ENCODE measurements around the gene NABP1. TPM values are rescaled to one million over a fixed set of nuclear protein-coding genes. Genes with fewer than 3 reads are reported as not detected.

NABP1 gene
- polyA plus RNA-seq, 4 donors, result 14.4 to 142 (median 38.8) TPM

Other genes with a start within 250 kb of the NABP1 start
- 10 to 100 TPM in 2 of 4 donors, 1 to 10 TPM in 1, under 1 TPM in 1; 0.89 to 29.8 (median 10.0) TPM for gene CAVIN2, start 169.0 kb downstream of the NABP1 start, polyA plus RNA-seq

All from small intestine (tissue), 4 donors.